SK-N-SH treated with all-trans-retinoic acid at 6 μM for 48 hours (cell line): Measurements from ENCODE around the gene LRRC63.

Experiments
- CSDC2 ChIP-seq: fragments of 250-450 bp; sonication (Bioruptor Pico); IDR thresholded peaks from 2 replicates; pipeline ENCODE4 v1.5.0; 2020; ENCODE audit warnings: mild to moderate bottlenecking, moderate library complexity
- ESRRG ChIP-seq: fragments of 250-450 bp; sonication (Bioruptor Pico); IDR thresholded peaks from 2 replicates; pipeline ENCODE4 v1.6.1; 2021; ENCODE audit warnings: mild to moderate bottlenecking
- PPARA ChIP-seq: fragments of 250-450 bp; sonication (Bioruptor Pico); IDR thresholded peaks from 2 replicates; pipeline ENCODE4 v1.5.0; 2020; ENCODE audit warnings: mild to moderate bottlenecking, borderline replicate concordance
- RARB ChIP-seq: fragments of 250-450 bp; sonication (Bioruptor Pico); IDR thresholded peaks from 2 replicates; pipeline ENCODE4 v1.8.0; 2021; ENCODE audit warnings: mild to moderate bottlenecking, moderate library complexity
- TCF4 ChIP-seq: fragments of 250-450 bp; sonication (Bioruptor Pico); IDR thresholded peaks from 2 replicates; pipeline ENCODE4 v1.8.0; 2021; ENCODE audit warnings: mild to moderate bottlenecking, moderate library complexity, borderline replicate concordance
- TOX ChIP-seq: fragments of 250-450 bp; sonication (Bioruptor Pico); IDR thresholded peaks from 2 replicates; pipeline ENCODE4 v1.8.0; 2021; ENCODE audit warnings: mild to moderate bottlenecking, moderate library complexity, borderline replicate concordance
- ZFP30 ChIP-seq: fragments of 450-650 bp; formaldehyde crosslinking; IDR thresholded peaks from 2 replicates; pipeline ENCODE4 v1.5.0; 2022; ENCODE audit warnings: mild to moderate bottlenecking, moderate library complexity
- ZNF70 ChIP-seq: fragments of 450-650 bp; formaldehyde crosslinking; IDR thresholded peaks from 2 replicates; pipeline ENCODE4 v1.5.0; 2020; ENCODE audit warnings: mild to moderate bottlenecking, moderate library complexity
- TF ChIP-seq, protein P1 (sequence below): fragments of 250-450 bp; sonication (Bioruptor Pico); IDR thresholded peaks from 2 replicates; pipeline ENCODE4 v1.8.0; 2020; ENCODE audit warnings: mild to moderate bottlenecking, moderate library complexity, borderline replicate concordance
- TF ChIP-seq, protein P2 (sequence below): fragments of 250-450 bp; sonication (Bioruptor Pico); IDR thresholded peaks from 2 replicates; pipeline ENCODE4 v1.8.0; 2021; ENCODE audit warnings: low read depth, mild to moderate bottlenecking, moderate library complexity, borderline replicate concordance
- TF ChIP-seq, protein P3 (sequence below): fragments of 250-450 bp; sonication (Bioruptor Pico); IDR thresholded peaks from 2 replicates; pipeline ENCODE4 v1.5.1; 2020; ENCODE audit warnings: low read depth, mild to moderate bottlenecking, moderate library complexity
- TF ChIP-seq, protein P4 (sequence below): fragments of 250-450 bp; sonication (Bioruptor Pico); IDR thresholded peaks from 2 replicates; pipeline ENCODE4 v1.5.1; 2021; ENCODE audit warnings: mild to moderate bottlenecking, moderate library complexity

DNA sequence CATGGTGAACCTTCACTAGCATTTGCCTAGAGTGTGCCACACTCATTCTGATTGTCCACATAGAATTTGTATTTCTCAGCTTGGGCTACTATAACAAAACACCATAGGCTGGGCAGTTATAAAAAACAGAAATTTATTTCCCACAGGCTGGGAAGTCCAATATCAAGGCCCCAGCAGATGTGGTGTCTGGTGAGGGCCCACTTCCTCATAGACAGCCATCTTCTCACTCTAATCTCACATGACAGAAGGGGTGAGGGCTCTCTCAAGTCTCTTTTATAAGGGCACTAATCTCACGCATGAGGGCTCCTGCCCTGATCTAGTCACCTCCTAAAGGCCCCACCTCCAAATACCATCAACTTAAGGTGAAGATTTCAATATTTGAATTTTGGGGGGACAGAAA is 53.6 kb downstream of the LRRC63 start:
- TF ChIP-seq ZNF70 (CRISPR knock-in tag) (no peak), TCF4 (no peak), CSDC2 (CRISPR knock-in tag) (no peak), RARB (CRISPR knock-in tag) (no peak), PPARA (no peak), ESRRG (CRISPR knock-in tag) (no peak), TOX (no peak), ZFP30 (CRISPR knock-in tag) (no peak)
- TF ChIP-seq, protein P1, sequence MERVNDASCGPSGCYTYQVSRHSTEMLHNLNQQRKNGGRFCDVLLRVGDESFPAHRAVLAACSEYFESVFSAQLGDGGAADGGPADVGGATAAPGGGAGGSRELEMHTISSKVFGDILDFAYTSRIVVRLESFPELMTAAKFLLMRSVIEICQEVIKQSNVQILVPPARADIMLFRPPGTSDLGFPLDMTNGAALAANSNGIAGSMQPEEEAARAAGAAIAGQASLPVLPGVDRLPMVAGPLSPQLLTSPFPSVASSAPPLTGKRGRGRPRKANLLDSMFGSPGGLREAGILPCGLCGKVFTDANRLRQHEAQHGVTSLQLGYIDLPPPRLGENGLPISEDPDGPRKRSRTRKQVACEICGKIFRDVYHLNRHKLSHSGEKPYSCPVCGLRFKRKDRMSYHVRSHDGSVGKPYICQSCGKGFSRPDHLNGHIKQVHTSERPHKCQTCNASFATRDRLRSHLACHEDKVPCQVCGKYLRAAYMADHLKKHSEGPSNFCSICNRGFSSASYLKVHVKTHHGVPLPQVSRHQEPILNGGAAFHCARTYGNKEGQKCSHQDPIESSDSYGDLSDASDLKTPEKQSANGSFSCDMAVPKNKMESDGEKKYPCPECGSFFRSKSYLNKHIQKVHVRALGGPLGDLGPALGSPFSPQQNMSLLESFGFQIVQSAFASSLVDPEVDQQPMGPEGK (CRISPR knock-in tag) = no peak
- TF ChIP-seq, protein P2, sequence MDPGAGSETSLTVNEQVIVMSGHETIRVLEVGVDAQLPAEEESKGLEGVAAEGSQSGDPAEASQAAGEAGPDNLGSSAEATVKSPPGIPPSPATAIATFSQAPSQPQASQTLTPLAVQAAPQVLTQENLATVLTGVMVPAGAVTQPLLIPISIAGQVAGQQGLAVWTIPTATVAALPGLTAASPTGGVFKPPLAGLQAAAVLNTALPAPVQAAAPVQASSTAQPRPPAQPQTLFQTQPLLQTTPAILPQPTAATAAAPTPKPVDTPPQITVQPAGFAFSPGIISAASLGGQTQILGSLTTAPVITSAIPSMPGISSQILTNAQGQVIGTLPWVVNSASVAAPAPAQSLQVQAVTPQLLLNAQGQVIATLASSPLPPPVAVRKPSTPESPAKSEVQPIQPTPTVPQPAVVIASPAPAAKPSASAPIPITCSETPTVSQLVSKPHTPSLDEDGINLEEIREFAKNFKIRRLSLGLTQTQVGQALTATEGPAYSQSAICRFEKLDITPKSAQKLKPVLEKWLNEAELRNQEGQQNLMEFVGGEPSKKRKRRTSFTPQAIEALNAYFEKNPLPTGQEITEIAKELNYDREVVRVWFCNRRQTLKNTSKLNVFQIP = no peak
- TF ChIP-seq, protein P3, sequence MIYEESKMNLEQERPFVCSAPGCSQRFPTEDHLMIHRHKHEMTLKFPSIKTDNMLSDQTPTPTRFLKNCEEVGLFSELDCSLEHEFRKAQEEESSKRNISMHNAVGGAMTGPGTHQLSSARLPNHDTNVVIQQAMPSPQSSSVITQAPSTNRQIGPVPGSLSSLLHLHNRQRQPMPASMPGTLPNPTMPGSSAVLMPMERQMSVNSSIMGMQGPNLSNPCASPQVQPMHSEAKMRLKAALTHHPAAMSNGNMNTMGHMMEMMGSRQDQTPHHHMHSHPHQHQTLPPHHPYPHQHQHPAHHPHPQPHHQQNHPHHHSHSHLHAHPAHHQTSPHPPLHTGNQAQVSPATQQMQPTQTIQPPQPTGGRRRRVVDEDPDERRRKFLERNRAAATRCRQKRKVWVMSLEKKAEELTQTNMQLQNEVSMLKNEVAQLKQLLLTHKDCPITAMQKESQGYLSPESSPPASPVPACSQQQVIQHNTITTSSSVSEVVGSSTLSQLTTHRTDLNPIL (CRISPR knock-in tag) = no peak
- TF ChIP-seq, protein P4, sequence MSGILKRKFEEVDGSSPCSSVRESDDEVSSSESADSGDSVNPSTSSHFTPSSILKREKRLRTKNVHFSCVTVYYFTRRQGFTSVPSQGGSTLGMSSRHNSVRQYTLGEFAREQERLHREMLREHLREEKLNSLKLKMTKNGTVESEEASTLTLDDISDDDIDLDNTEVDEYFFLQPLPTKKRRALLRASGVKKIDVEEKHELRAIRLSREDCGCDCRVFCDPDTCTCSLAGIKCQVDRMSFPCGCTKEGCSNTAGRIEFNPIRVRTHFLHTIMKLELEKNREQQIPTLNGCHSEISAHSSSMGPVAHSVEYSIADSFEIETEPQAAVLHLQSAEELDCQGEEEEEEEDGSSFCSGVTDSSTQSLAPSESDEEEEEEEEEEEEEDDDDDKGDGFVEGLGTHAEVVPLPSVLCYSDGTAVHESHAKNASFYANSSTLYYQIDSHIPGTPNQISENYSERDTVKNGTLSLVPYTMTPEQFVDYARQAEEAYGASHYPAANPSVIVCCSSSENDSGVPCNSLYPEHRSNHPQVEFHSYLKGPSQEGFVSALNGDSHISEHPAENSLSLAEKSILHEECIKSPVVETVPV (CRISPR knock-in tag) = no peak
